Adrenal gland (tissue), 5 donors: ENCODE data around the gene DGKH.

Experiments used
- CTCF ChIP-seq, 6 experiments: fragments of 450-650 bp in 4 of 6; fragments of 200-600 bp in 2 of 6; sonication (generic) in 1 of 6; IDR thresholded peaks; 1 replicate in 5 of 6; 2 replicates in 1 of 6; pipeline versions ENCODE4 v1.5.1 to v1.8.0; 2016 to 2021; ENCODE audit warnings: antibody characterized with exemption in 6 of 6, mild to moderate bottlenecking in 2 of 6, moderate library complexity in 1 of 6
- POLR2A ChIP-seq, 2 donors: fragments of 450-650 bp; IDR thresholded peaks; one replicate each; pipeline ENCODE4 v1.6.1; 2017; ENCODE audit warnings: antibody characterized with exemption in 2 of 2, mild to moderate bottlenecking in 2 of 2, moderate library complexity in 1 of 2
- donor health status: DM: no; HTN: no; CAD: no.

- TF ChIP-seq CTCF (IDR thresholded peaks at IDR 0.05) (no peak), POLR2A (IDR thresholded peaks at IDR 0.05) (no peak)
These were observed 105.0 kb downstream of the DGKH start for GRCh38 chr13:42153199-42154113.
